Nephron (organoid): ENCODE measurements around the gene TMEM126A.
"Not testable (repeated sequence)": the region's sequence is repeated elsewhere in the genome, so short reads cannot be mapped to it uniquely, and the experiment has no call there.

Experiments used
- H3K27ac Mint-ChIP-seq, 3 experiments: 2 replicates each; pipeline ENCODE4 v1.8.0; 2020; ENCODE audit warnings: mixed read lengths in 3 of 3, mild to moderate bottlenecking in 2 of 3, moderate library complexity in 1 of 3
- H3K27me3 Mint-ChIP-seq: 2 replicates; pipeline ENCODE4 v1.8.0; 2021; ENCODE audit warnings: low read depth, mild to moderate bottlenecking, moderate library complexity, mixed read lengths
- H3K36me3 Mint-ChIP-seq: 2 replicates; pipeline ENCODE4 v1.8.0; 2020; ENCODE audit warnings: low read depth, mixed read lengths
- H3K4me1 Mint-ChIP-seq: 2 replicates; pipeline ENCODE4 v1.8.0; 2020; ENCODE audit warnings: mixed read lengths
- H3K4me3 Mint-ChIP-seq, 3 experiments: 2 replicates each; pipeline ENCODE4 v1.8.0; 2020; ENCODE audit warnings: mild to moderate bottlenecking in 3 of 3, mixed read lengths in 3 of 3, moderate library complexity in 2 of 3
- H3K9me3 Mint-ChIP-seq: 2 replicates; pipeline ENCODE4 v1.8.0; 2020; ENCODE audit warnings: mixed read lengths
- TF ChIP-seq, protein P1 (sequence below), 3 experiments: fragments of 200-600 bp; sonication (generic); IDR thresholded peaks; one replicate each; pipeline ENCODE4 v1.5.0; 2021; ENCODE audit warnings: antibody characterized with exemption in 3 of 3; ENCODE audit not compliant: unreplicated experiment in 3 of 3

The TMEM126A gene

DNA sequence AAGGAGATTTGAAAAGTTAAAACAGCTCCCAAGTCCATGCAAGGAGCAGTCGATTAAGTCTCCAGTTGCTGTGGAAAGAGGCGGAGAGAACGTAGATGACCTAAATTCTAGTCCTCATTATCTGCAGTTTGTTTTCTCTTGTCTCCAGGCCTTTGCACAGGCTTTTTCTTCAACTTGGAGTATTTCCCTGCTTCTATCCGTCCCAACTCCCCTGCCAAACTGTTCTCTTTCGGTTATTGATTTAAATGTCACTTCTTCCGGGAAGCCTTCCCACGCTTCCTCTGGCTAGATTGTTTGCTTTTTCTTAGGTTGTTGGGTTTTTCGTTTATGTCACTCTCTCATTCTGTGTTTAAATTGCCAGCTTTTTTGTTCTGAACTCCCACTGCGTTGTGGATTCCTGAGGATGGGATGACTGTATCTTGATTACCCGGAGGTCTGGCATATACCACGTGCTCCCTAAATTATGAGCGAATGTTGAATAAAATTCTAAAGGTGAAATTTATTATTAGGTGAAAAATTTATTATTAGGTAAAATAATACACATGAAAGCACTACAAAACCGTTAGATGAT, 18.9 kb upstream of the TMEM126A start:
- TF ChIP-seq, protein P1, sequence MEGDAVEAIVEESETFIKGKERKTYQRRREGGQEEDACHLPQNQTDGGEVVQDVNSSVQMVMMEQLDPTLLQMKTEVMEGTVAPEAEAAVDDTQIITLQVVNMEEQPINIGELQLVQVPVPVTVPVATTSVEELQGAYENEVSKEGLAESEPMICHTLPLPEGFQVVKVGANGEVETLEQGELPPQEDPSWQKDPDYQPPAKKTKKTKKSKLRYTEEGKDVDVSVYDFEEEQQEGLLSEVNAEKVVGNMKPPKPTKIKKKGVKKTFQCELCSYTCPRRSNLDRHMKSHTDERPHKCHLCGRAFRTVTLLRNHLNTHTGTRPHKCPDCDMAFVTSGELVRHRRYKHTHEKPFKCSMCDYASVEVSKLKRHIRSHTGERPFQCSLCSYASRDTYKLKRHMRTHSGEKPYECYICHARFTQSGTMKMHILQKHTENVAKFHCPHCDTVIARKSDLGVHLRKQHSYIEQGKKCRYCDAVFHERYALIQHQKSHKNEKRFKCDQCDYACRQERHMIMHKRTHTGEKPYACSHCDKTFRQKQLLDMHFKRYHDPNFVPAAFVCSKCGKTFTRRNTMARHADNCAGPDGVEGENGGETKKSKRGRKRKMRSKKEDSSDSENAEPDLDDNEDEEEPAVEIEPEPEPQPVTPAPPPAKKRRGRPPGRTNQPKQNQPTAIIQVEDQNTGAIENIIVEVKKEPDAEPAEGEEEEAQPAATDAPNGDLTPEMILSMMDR (IDR thresholded peaks at IDR 0.05; ENCODE audit: unreplicated experiment in 3 of 3), result no peak
- no peaks in the 10 kb centered on the region for H3K9me3 Mint-ChIP-seq
- peak overlapping the region; percentile 91 to 98 (median 94) for H3K27ac Mint-ChIP-seq
- no peaks in the 10 kb centered on the region for H3K27me3 Mint-ChIP-seq
- peaks cover 40% of the 10 kb centered on the region for H3K4me1 Mint-ChIP-seq
- peak overlapping the region; percentile 94 to 99 (median 96) for H3K4me3 Mint-ChIP-seq
- peaks cover 16% of the 10 kb centered on the region for H3K36me3 Mint-ChIP-seq

DNA sequence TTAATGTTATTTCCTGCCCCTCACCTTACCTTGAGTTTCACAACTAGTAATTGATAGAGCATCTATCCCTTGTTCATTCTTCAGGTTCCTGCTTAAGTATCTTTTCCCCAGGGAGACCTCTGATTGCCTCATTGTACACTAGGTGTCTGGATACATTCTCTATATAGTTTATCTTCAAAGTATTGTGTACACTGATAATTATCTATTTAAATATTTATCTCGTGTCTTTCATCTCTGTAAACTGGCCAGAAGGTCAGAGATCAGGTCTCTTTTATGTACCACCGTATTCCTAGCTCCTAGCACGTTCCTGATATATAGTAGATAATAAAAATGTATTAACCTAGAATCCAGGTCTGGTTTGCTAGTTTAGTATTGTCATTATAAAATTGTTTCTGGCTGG, 13.0 kb upstream of the TMEM126A start:
- TF ChIP-seq, protein P1 (IDR thresholded peaks at IDR 0.05; ENCODE audit: unreplicated experiment in 3 of 3), result no peak
- H3K4me3 Mint-ChIP-seq, result no peak overlapping the region
- no peaks in the 10 kb centered on the region for H3K4me1 Mint-ChIP-seq
- H3K27me3 Mint-ChIP-seq, result no peaks in the 10 kb centered on the region
- peaks cover 42% of the 10 kb centered on the region for H3K36me3 Mint-ChIP-seq
- no peaks in the 10 kb centered on the region for H3K9me3 Mint-ChIP-seq
- no peak overlapping the region for H3K27ac Mint-ChIP-seq

DNA sequence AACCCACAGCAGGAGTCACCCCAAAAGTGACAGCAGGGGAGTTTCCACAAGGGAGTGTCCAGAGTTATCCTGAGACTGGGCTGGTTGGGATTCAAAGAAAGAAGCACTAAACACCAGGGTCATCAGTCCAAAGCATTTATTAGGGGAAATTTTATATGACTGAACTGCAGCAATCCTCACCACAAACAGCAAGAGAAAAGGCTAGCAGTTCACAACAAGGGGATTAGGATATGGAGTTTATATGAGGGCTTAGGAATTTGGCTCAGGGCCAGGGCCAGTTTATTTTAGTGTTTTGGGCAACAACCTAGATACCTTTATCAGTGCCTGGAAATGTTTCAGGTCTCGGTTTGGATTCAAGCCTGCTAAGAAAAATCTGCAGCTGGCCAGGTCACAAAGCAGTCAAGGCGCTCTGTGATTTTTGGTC, 4.6 kb upstream of the TMEM126A start:
- Mint-ChIP-seq H3K9me3 (no peaks in the 10 kb centered on the region), H3K4me3 (peak overlapping the region in 2 of 3 experiments; percentile 23 to 35), H3K36me3 (peaks cover 7% of the 10 kb centered on the region), H3K27ac (peak overlapping the region; percentile 27 to 61 (median 44)), H3K4me1 (peaks cover 24% of the 10 kb centered on the region), H3K27me3 (no peaks in the 10 kb centered on the region)
- TF ChIP-seq, protein P1 (IDR thresholded peaks at IDR 0.05; ENCODE audit: unreplicated experiment in 3 of 3), result no peak

DNA sequence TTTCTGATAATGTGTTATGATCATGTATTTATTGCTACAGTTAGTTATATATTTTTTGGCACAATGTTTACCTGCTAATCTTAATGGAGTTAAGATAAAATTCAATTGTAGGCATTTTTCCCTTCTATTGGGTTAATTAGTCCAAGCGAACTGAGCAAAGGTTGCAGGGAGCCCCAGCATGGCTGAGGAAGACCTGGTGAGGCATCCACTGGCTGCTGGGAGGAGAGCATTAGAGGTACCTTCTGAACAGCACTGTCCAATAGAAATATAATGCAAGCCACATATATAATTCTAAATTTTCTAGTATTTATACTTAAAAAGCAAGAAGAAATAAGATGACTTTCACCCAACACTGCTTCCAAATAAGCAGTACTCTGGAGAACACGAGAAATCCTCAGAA, 689 bp upstream of the TMEM126A start:
- Mint-ChIP-seq H3K36me3 (peaks cover 8% of the 10 kb centered on the region), H3K27ac (peak overlapping the region; percentile 93 to 97 (median 93)), H3K4me3 (peak overlapping the region; percentile 91 to 97 (median 97)), H3K27me3 (no peaks in the 10 kb centered on the region), H3K4me1 (peaks cover 40% of the 10 kb centered on the region), H3K9me3 (no peaks in the 10 kb centered on the region)
- TF ChIP-seq, protein P1 (IDR thresholded peaks at IDR 0.05; ENCODE audit: unreplicated experiment in 3 of 3), result no peak

DNA sequence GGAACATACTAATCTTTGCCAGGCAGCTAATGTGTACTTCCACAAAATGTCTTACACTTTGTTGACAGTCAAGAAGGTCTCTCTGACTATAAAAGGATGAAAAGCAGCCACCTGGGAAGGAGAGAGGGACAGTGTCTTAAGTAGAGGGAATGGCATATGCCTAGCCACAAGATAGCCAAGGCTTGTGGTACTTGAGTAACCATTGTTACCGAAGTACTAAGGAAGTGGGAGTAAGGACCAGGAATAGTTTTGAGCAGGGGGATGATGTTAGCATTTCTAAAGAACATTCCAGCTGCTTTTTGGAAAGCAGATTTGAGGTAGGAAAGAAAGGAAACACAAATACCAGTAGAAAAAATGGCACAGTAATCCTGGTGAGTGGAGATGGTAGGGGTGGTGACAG, 3.4 kb downstream of the TMEM126A start:
- TF ChIP-seq, protein P1 (IDR thresholded peaks at IDR 0.05; ENCODE audit: unreplicated experiment in 3 of 3), result no peak
- Mint-ChIP-seq H3K27me3 (no peaks in the 10 kb centered on the region), H3K27ac (no peak overlapping the region), H3K9me3 (no peaks in the 10 kb centered on the region), H3K4me1 (peaks cover 23% of the 10 kb centered on the region), H3K4me3 (no peak overlapping the region), H3K36me3 (peaks cover 18% of the 10 kb centered on the region)

DNA sequence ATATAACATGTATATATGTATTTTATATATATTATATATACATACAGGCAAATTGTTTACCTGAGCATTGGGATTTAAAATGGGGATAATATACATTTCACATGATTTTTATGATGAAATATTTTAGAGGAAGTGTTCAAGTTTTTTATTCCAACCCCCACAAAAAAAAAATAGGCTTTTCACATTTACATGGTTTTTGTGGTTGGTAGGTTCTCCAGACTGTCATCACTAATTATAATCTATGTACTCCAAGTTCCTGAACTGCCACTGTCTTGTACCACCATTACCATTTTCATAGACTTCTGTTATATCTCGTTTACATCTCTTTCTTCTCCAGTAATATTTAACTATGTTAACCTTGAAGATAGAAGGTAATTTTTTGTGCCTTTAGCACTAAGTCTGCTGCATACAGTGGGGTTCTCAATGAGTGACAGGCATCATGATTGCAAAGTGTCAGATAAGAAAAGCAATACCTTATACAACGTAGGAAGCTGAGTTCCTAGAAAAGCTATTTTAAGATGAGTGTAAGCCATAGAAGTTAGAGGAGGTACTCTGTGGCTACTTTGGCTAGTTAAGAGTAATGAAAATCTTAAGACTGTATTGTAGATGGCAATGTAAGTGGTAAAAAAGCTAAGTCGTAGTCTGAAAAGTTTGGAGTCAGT, 5.2 kb downstream of the TMEM126A start:
- H3K4me1 Mint-ChIP-seq, result peaks cover 19% of the 10 kb centered on the region
- TF ChIP-seq, protein P1 (IDR thresholded peaks at IDR 0.05; ENCODE audit: unreplicated experiment in 3 of 3), result no peak
- peaks cover 29% of the 10 kb centered on the region for H3K36me3 Mint-ChIP-seq
- H3K4me3 Mint-ChIP-seq, result no peak overlapping the region
- H3K27ac Mint-ChIP-seq, result no peak overlapping the region
- H3K27me3 Mint-ChIP-seq, result no peaks in the 10 kb centered on the region
- no peaks in the 10 kb centered on the region for H3K9me3 Mint-ChIP-seq

DNA sequence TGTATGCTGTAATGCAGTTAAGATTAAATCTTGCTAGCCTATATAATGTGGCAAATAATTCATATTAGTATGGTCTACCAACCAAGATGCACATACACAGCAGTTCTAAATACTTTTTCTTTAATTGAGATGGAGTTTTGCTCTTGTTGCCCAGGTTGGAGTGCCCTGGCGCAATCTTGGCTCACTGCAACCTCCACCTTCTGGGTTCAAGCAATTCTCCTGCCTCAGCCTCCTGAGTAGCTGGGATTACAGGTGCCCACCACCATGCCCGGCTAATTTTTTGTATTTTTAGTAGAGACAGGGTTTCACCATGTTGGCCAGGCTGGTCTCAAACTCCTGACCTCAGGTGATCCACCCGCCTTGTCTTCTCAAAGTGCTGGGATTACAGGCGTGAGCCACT, 6.6 kb downstream of the TMEM126A start:
- peaks cover 42% of the 10 kb centered on the region for H3K36me3 Mint-ChIP-seq
- not testable (repeated sequence) for H3K27ac Mint-ChIP-seq, H3K4me3 Mint-ChIP-seq

More for the DNA sequence above, 6.6 kb downstream of the TMEM126A start:
- not testable (repeated sequence) for H3K27me3 Mint-ChIP-seq, H3K9me3 Mint-ChIP-seq
- peaks cover 14% of the 10 kb centered on the region for H3K4me1 Mint-ChIP-seq
